OCI-LY7 (cell line): Measurements from ENCODE around the gene CD80. TPM values are rescaled to one million over a fixed set of nuclear protein-coding genes. Genes with fewer than 3 reads are reported as not detected.

Experiments
- BruUV-seq: library from RNA; stranded (reverse); fragments of 400-500 nt; replicated peaks from 2 replicates; lab custom pipeline; 2021; lab: Mats Ljungman, UMichigan
- CTCF ChIA-PET: fragments of 300-600 bp; sonication (Branson Sonifier 250); formaldehyde crosslinking; loops from one replicate; lab custom pipeline; 2022; ENCODE audit warnings: antibody characterized with exemption; ENCODE audit not compliant: unreplicated experiment; lab: Charles Lee
- POLR2A ChIA-PET: fragments of 300-600 bp; sonication (Branson Sonifier 250); formaldehyde crosslinking; loops from one replicate; lab custom pipeline; 2022; ENCODE audit warnings: antibody characterized with exemption; lab: Charles Lee
- DNase-seq: peaks from one replicate; pipeline ENCODE4 v3.0.0-alpha.2; 2015; ENCODE audit warnings: low spot score
- H2AFZ ChIP-seq: fragments of 200-600 bp; sonication (generic), shearing (Covaris generic); 2 replicates; pipeline ENCODE4 v1.6.1; 2014; ENCODE audit warnings: mild to moderate bottlenecking, antibody characterized with exemption, low read length, moderate library complexity
- H3K27ac ChIP-seq: fragments of 200-600 bp; sonication (generic); 2 replicates; pipeline ENCODE4 v1.5.1; 2014; ENCODE audit warnings: mixed run types, low read depth, mild to moderate bottlenecking, moderate library complexity, low read length, inconsistent platforms; ENCODE audit not compliant: poor library complexity, severe bottlenecking
- H3K36me3 ChIP-seq: fragments of 200-600 bp; sonication (generic); 2 replicates; pipeline ENCODE4 v1.6.1; 2014; ENCODE audit warnings: mild to moderate bottlenecking, antibody characterized with exemption, low read length, moderate library complexity, mixed read lengths; ENCODE audit not compliant: insufficient read depth
- H3K4me1 ChIP-seq: fragments of 200-600 bp; sonication (generic); 2 replicates; pipeline ENCODE4 v1.5.1; 2014; ENCODE audit warnings: mild to moderate bottlenecking, low read length; ENCODE audit not compliant: insufficient read depth, poor library complexity, severe bottlenecking
- H3K4me2 ChIP-seq: fragments of 200-600 bp; sonication (generic); 2 replicates; pipeline ENCODE4 v1.6.1; 2014; ENCODE audit warnings: mild to moderate bottlenecking, low read length
- H3K4me3 ChIP-seq: fragments of 200-600 bp; sonication (generic); 2 replicates; pipeline ENCODE4 v1.5.1; 2014; ENCODE audit warnings: mild to moderate bottlenecking, low read depth, low read length; ENCODE audit not compliant: poor library complexity, severe bottlenecking
- H3K79me2 ChIP-seq: fragments of 200-600 bp; sonication (generic); 2 replicates; pipeline ENCODE4 v1.6.1; 2016; ENCODE audit warnings: low read depth, mild to moderate bottlenecking, low read length, moderate library complexity, mixed read lengths; ENCODE audit not compliant: insufficient read depth
- H3K9me2 ChIP-seq: fragments of 200-600 bp; sonication (generic); 2 replicates; pipeline ENCODE4 v1.6.1; 2016; ENCODE audit warnings: mild to moderate bottlenecking, low read length, mixed read lengths; ENCODE audit not compliant: insufficient read depth
- H3K9me3 ChIP-seq: fragments of 200-600 bp; sonication (generic); 2 replicates; pipeline ENCODE4 v1.6.1; 2014; ENCODE audit warnings: mild to moderate bottlenecking, mixed run types, low read length, mixed read lengths
- H4K20me1 ChIP-seq: fragments of 200-600 bp; sonication (generic); 2 replicates; pipeline ENCODE4 v1.6.1; 2014; ENCODE audit warnings: mild to moderate bottlenecking, antibody characterized with exemption, low read length, moderate library complexity, mixed read lengths; ENCODE audit not compliant: insufficient read depth
- CTCF ChIP-seq: fragments of 200-600 bp; sonication (generic); conservative IDR thresholded peaks from 2 replicates; pipeline ENCODE4 v1.5.1; 2014; ENCODE audit warnings: mild to moderate bottlenecking, antibody characterized with exemption, low read length, moderate library complexity, mixed read lengths
- EZH2phosphoT487 ChIP-seq: fragments of 200-600 bp; sonication (generic); IDR thresholded peaks from 2 replicates; pipeline ENCODE4 v1.6.1; 2018; ENCODE audit warnings: low read depth, borderline replicate concordance, mild to moderate bottlenecking, mixed run types, antibody characterized with exemption, low read length, moderate library complexity, mixed read lengths
- intact Hi-C: fragments of 100-400 bp; cut with micrococcal nuclease; formaldehyde crosslinking; loops from one replicate; pipeline ENCODE4 v1.10.0; 2022; ENCODE audit not compliant: unreplicated experiment
- total RNA-seq, 2 experiments: library from RNA; depleted of rRNA in 1 of 2; stranded (reverse); fragments of >200 nt in 1 of 2; shearing (Covaris generic) in 1 of 2; gene quantifications; 2 replicates each; pipeline ENCODE4 v1.2.3, GENCODE V29; 2014 to 2022

CD80 gene
- total RNA-seq, 2 experiments from 2014 or later: not detected

DNA sequence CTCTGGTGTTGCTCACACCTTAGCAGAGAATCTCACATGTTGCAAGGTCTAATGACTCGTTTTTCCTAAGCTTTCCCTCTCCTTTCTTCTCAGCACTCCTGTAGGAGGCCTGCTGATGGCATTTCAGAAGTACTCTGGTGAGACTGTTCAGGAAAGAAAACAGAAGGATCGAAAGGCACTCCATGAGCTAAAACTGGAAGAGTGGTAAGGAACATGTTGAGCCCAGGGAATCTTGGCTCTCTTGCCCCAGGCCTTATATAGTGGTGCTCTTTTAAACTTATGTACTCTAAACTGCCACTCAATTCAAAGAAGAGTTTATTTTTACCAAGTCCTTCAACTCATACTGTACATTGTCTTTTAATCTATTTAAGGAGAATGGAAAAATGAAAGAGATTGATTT lies 42.3 kb downstream of the CD80 start:
- intact Hi-C loops: no loop called here
- no TSS peak for BruUV-seq

GRCh38 chr3:119514637-119515036 lies 44.8 kb downstream of the CD80 start:
- no peaks in the 10 kb centered on the region for H3K79me2 ChIP-seq
- no peaks in the 10 kb centered on the region for H3K4me1 ChIP-seq
- no peak for DNase-seq
- TF ChIP-seq EZH2phosphoT487: no peak
- no peak for TF ChIP-seq CTCF
- CTCF ChIA-PET: no interaction called here
- H3K4me3 ChIP-seq: no peak overlapping the region
- H3K27ac ChIP-seq: no peak overlapping the region
- no peak overlapping the region for H2AFZ ChIP-seq
- intact Hi-C loops: no loop called here
- POLR2A ChIA-PET: no interaction called here
- no peaks in the 10 kb centered on the region for H3K9me3 ChIP-seq
- H3K36me3 ChIP-seq: peaks cover 86% of the 10 kb centered on the region
- no peak overlapping the region for H3K4me2 ChIP-seq
- H4K20me1 ChIP-seq: no peaks in the 10 kb centered on the region
- no TSS peak for BruUV-seq
- no peaks in the 10 kb centered on the region for H3K9me2 ChIP-seq

More for the DNA sequence above, 42.3 kb downstream of the CD80 start:
- Histone ChIP-seq H3K4me1 (no peaks in the 10 kb centered on the region), H3K27ac (no peak overlapping the region), H3K9me2 (no peaks in the 10 kb centered on the region), H2AFZ (no peak overlapping the region), H3K9me3 (no peaks in the 10 kb centered on the region; the same call in 1 of the 2 replicates), H3K79me2 (no peaks in the 10 kb centered on the region), H3K36me3 (peaks cover 94% of the 10 kb centered on the region), H3K4me2 (no peak overlapping the region), H4K20me1 (no peaks in the 10 kb centered on the region), H3K4me3 (no peak overlapping the region)
- CTCF ChIA-PET: no interaction called here
- TF ChIP-seq EZH2phosphoT487 (no peak), CTCF (no peak)
- POLR2A ChIA-PET: no interaction called here
- no peak for DNase-seq

DNA sequence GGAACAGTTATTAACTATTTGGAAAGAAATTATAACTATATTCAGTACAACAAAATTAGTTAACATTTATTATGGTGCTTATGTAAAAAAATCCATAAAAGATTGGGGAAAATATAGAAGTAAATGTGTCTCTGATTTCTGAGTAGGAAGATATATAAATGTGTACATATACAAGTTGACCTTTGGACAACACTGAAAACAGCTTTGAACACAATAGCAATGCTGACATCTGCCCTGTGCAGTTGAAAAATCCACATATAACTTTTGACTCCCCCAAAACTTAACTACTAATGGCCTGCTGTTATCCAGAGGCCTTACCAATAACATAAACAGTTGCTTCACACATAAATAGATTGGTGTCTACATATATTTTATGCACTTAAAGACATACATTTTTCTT lies 48.7 kb downstream of the CD80 start:
- intact Hi-C loops: no loop called here
- H2AFZ ChIP-seq: no peak overlapping the region
- ChIA-PET CTCF (no interaction called here), POLR2A (interaction anchor here (1.0 kb wide), 1 partner anchor 12 kb away, joined by 6 read pairs; the partner anchor contains the start of gene TIMMDC1)
- H3K4me1 ChIP-seq: no peaks in the 10 kb centered on the region
- no peaks in the 10 kb centered on the region for H3K79me2 ChIP-seq
- no peaks in the 10 kb centered on the region for H3K9me2 ChIP-seq
- no peaks in the 10 kb centered on the region for H3K9me3 ChIP-seq
- H3K36me3 ChIP-seq: peaks cover 85% of the 10 kb centered on the region
- no peak for TF ChIP-seq EZH2phosphoT487
- TF ChIP-seq CTCF: no peak
- no TSS peak for BruUV-seq
- H3K27ac ChIP-seq: no peak overlapping the region
- no peaks in the 10 kb centered on the region for H4K20me1 ChIP-seq
- no peak overlapping the region for H3K4me2 ChIP-seq
- no peak for DNase-seq
- H3K4me3 ChIP-seq: no peak overlapping the region
